Endothelial cell (in vitro differentiated cells): ENCODE measurements around the gene DOC2B. TPM values are rescaled to one million over a fixed set of nuclear protein-coding genes. Genes with fewer than 3 reads are reported as not detected.

Experiments used
- DNase-seq: peaks from one replicate; pipeline ENCODE4 v3.0.0; 2021; ENCODE audit warnings: low spot score
- H3K27ac Mint-ChIP-seq: one replicate; pipeline ENCODE4 v1.8.0; 2021; ENCODE audit warnings: mixed read lengths, inconsistent platforms; ENCODE audit not compliant: unreplicated experiment
- H3K27me3 Mint-ChIP-seq: one replicate; pipeline ENCODE4 v1.8.0; 2021; ENCODE audit warnings: mild to moderate bottlenecking, moderate library complexity, mixed read lengths, inconsistent platforms; ENCODE audit not compliant: unreplicated experiment
- H3K36me3 Mint-ChIP-seq: one replicate; pipeline ENCODE4 v1.8.0; 2021; ENCODE audit warnings: mild to moderate bottlenecking, low read depth, mixed read lengths, inconsistent platforms; ENCODE audit not compliant: unreplicated experiment
- H3K4me1 Mint-ChIP-seq: one replicate; pipeline ENCODE4 v1.8.0; 2021; ENCODE audit warnings: mild to moderate bottlenecking, mixed read lengths, inconsistent platforms; ENCODE audit not compliant: unreplicated experiment
- H3K4me3 Mint-ChIP-seq: one replicate; pipeline ENCODE4 v1.8.0; 2021; ENCODE audit warnings: mild to moderate bottlenecking, mixed read lengths, inconsistent platforms; ENCODE audit not compliant: unreplicated experiment
- H3K9me3 Mint-ChIP-seq: one replicate; pipeline ENCODE4 v1.8.0; 2021; ENCODE audit warnings: mixed read lengths, inconsistent platforms; ENCODE audit not compliant: unreplicated experiment
- CTCF ChIP-seq: fragments of 200-600 bp; sonication (generic); IDR thresholded peaks from one replicate; pipeline ENCODE4 v1.5.0; 2021; ENCODE audit warnings: antibody characterized with exemption; ENCODE audit not compliant: unreplicated experiment
- total RNA-seq: library from RNA; stranded (reverse); fragmentation: NEBNext Ultra II Directional; extraction: Animal tissue kit (Norgen Biotek cat#: 25700); gene quantifications from one replicate; pipeline ENCODE4 v1.2.1, GENCODE V29; 2021; ENCODE audit not compliant: unreplicated experiment

Gene DOC2B
- total RNA-seq, 1 donor from 2014 or later, result 0.33 TPM

DNA sequence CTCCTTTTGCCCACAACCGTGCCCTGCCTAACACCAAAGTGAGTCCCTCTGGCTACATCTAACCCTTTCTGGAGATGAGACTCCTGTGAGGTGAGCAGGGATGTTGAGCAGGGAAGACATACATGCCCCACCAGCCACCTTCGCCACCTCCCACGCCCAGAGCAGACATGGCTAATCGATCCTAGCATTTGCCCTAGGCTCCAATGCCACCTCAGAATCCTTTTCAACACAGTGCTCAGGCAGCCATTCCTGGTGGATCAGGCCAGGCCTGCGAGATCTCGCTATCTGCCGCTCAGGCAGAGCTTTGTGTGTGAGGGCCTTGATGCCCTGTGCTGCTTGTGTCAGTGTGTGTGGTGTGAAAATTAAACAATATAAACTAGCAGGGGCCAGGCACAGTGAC is 23.1 kb downstream of the DOC2B start:
- no peak overlapping the region for H3K27ac Mint-ChIP-seq
- H3K27me3 Mint-ChIP-seq, result peaks cover 2% of the 10 kb centered on the region
- no peaks in the 10 kb centered on the region for H3K36me3 Mint-ChIP-seq
- H3K9me3 Mint-ChIP-seq, result no peaks in the 10 kb centered on the region
- no peak for TF ChIP-seq CTCF
- H3K4me1 Mint-ChIP-seq, result no peaks in the 10 kb centered on the region
- no peak for DNase-seq
- no peak overlapping the region for H3K4me3 Mint-ChIP-seq

DNA sequence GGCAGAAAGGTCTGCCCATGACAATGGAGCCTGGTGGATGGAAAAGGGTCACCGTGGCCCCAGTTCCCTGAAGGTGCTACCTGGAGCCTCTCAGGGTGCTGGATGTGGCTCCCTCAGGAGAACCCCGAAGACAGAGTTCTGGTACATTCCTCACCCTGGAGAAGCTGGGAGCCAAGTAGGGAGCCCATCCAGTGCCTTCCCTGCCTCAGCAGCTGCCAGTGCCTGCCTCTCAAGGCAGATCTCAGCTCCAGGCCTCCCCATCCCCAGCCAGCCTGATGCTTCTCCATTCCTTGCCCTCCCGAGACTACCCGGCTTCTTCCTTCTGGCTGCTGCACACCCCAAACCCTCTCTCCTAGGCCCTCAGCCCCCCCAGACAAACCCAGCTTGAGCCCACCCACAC is 23.5 kb downstream of the DOC2B start:
- no peak overlapping the region for H3K4me3 Mint-ChIP-seq
- H3K36me3 Mint-ChIP-seq, result no peaks in the 10 kb centered on the region
- peaks cover 2% of the 10 kb centered on the region for H3K27me3 Mint-ChIP-seq
- H3K4me1 Mint-ChIP-seq, result no peaks in the 10 kb centered on the region
- no peak overlapping the region for H3K27ac Mint-ChIP-seq
- no peaks in the 10 kb centered on the region for H3K9me3 Mint-ChIP-seq
- DNase-seq, result no peak
- no peak for TF ChIP-seq CTCF

DNA sequence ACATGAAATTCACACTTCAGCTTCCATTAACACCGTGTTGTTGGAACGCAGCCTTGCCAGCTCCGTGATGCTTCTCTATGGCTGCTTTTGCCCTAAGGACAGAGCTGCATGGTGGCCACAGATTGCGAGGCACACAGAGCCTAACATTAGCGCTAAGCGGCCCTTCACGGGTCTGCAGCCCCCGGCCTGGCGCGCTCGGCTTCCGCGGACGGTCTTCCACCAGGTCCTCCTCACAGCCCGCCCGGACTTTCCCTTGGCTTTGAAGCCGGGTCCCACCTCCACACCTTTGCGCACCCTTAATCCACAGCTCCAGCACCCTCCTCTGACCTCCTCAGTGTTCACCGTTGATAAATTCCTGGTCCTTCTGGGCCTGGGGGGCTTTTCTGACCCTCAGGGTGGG is 24.5 kb downstream of the DOC2B start:
- Mint-ChIP-seq H3K9me3 (no peaks in the 10 kb centered on the region), H3K27ac (no peak overlapping the region), H3K27me3 (peaks cover 2% of the 10 kb centered on the region), H3K36me3 (no peaks in the 10 kb centered on the region), H3K4me1 (no peaks in the 10 kb centered on the region), H3K4me3 (no peak overlapping the region)
- DNase-seq, result no peak
- no peak for TF ChIP-seq CTCF

DNA sequence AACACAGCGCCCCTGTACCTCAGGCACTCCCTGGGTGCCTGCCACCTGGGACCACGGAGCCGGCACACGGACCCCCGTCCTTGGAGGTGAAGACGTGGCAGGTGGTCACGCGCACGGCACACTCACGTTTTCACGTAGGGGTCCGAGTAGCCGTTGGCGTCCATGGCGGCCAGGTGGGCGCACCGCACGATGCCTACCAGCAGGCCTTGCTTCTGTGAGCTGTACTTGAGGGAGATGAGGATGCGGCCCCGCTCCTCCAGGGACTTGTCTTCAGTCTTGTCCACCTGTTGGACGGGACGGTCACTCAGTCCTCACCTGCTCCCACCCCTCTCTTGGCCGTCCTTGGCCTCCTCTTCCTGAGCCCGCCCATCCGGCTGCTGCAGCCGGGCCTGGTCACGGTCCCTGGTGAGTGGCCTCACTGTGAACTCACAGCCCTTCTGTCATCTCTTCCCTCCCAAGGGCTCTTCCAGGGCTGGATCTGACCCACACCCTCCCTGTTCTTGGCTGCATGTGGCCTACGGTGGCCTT is 25.3 kb downstream of the DOC2B start:
- Mint-ChIP-seq H3K36me3 (no peaks in the 10 kb centered on the region), H3K9me3 (no peaks in the 10 kb centered on the region), H3K27me3 (peaks cover 2% of the 10 kb centered on the region), H3K27ac (no peak overlapping the region), H3K4me3 (no peak overlapping the region), H3K4me1 (no peaks in the 10 kb centered on the region)
- no peak for TF ChIP-seq CTCF
- DNase-seq, result no peak

- TF ChIP-seq CTCF, result no peak
- Mint-ChIP-seq H3K9me3 (no peaks in the 10 kb centered on the region), H3K36me3 (no peaks in the 10 kb centered on the region), H3K4me3 (no peak overlapping the region), H3K4me1 (no peaks in the 10 kb centered on the region), H3K27me3 (peaks cover 2% of the 10 kb centered on the region), H3K27ac (no peak overlapping the region)
- no peak for DNase-seq
These were observed 25.9 kb downstream of the DOC2B start for GRCh38 chr17:155576-155975.
